PC-9 (cell line): ENCODE data around the gene NYAP1. TPM values are rescaled to one million over a fixed set of nuclear protein-coding genes. Genes with fewer than 3 reads are reported as not detected.
"Not testable (repeated sequence)": the region's sequence is repeated elsewhere in the genome, so short reads cannot be mapped to it uniquely, and the experiment has no call there.

Experiments
- BruUV-seq: library from RNA; stranded (reverse); fragments of 400-500 nt; replicated peaks from 2 replicates; lab custom pipeline; 2021; lab: Mats Ljungman, UMichigan
- CTCF ChIA-PET: fragments of 300-600 bp; sonication (Branson Sonifier 250); formaldehyde crosslinking; loops from one replicate; lab custom pipeline; 2022; ENCODE audit warnings: antibody characterized with exemption; lab: Charles Lee
- POLR2A ChIA-PET: fragments of 300-600 bp; sonication (Branson Sonifier 250); formaldehyde crosslinking; loops from one replicate; lab custom pipeline; 2022; ENCODE audit warnings: antibody characterized with exemption; ENCODE audit not compliant: unreplicated experiment; lab: Charles Lee
- DNase-seq, 2 experiments: peaks; one replicate each; pipeline versions ENCODE4 v3.0.0 to v3.0.0-alpha.2; 2015 to 2022; ENCODE audit warnings: mixed read lengths in 1 of 2
- H2AFZ ChIP-seq: fragments of 200-600 bp; sonication (generic); 2 replicates; pipeline ENCODE4 v1.8.1; 2017; ENCODE audit warnings: antibody characterized with exemption
- H3F3A ChIP-seq: fragments of 200-600 bp; sonication (generic); 2 replicates; pipeline ENCODE4 v1.8.1; 2017; ENCODE audit warnings: antibody characterized with exemption, mild to moderate bottlenecking, low read depth; ENCODE audit not compliant: insufficient read depth
- H3K27ac ChIP-seq: fragments of 200-600 bp; sonication (generic); 2 replicates; pipeline ENCODE4 v1.6.1; 2016; ENCODE audit warnings: mixed run types
- H3K27me3 ChIP-seq: fragments of 200-600 bp; sonication (generic); 2 replicates; pipeline ENCODE4 v1.6.1; 2016; ENCODE audit warnings: low read depth, mixed run types; ENCODE audit not compliant: insufficient read depth
- H3K36me3 ChIP-seq: fragments of 200-600 bp; sonication (generic); 2 replicates; pipeline ENCODE4 v1.6.1; 2016; ENCODE audit warnings: low read depth, mixed run types
- H3K4me1 ChIP-seq: fragments of 200-600 bp; sonication (generic); replicated peaks from 2 replicates; pipeline ENCODE4 v1.6.1; 2016; ENCODE audit warnings: mixed run types; ENCODE audit not compliant: insufficient read depth
- H3K4me2 ChIP-seq: fragments of 200-600 bp; sonication (generic); 2 replicates; pipeline ENCODE4 v1.6.1; 2017; ENCODE audit warnings: mixed run types
- H3K4me3 ChIP-seq: fragments of 200-600 bp; sonication (generic); 2 replicates; pipeline ENCODE4 v1.6.1; 2016; ENCODE audit warnings: mixed run types
- H3K79me2 ChIP-seq: fragments of 200-600 bp; sonication (generic); 2 replicates; pipeline ENCODE4 v1.6.1; 2017; ENCODE audit warnings: low read depth, mixed run types
- H3K9me2 ChIP-seq: fragments of 200-600 bp; sonication (generic); 2 replicates; pipeline ENCODE4 v1.8.1; 2017; ENCODE audit warnings: mild to moderate bottlenecking; ENCODE audit not compliant: insufficient read depth
- H3K9me3 ChIP-seq: fragments of 200-600 bp; sonication (generic); 2 replicates; pipeline ENCODE4 v1.8.1; 2016; ENCODE audit warnings: low read depth; ENCODE audit not compliant: insufficient read depth
- H4K20me1 ChIP-seq: fragments of 200-600 bp; sonication (generic); 2 replicates; pipeline ENCODE4 v1.8.1; 2017; ENCODE audit not compliant: insufficient read depth
- EZH2 ChIP-seq: fragments of 200-600 bp; sonication (generic); IDR thresholded peaks from 2 replicates; pipeline ENCODE4 v1.8.0; 2017; ENCODE audit warnings: antibody characterized with exemption, low read depth
- intact Hi-C: fragments of 100-400 bp; cut with micrococcal nuclease; formaldehyde crosslinking; loops from one replicate; pipeline ENCODE4 v1.10.0; 2022; ENCODE audit not compliant: unreplicated experiment
- total RNA-seq: library from RNA; stranded (reverse); gene quantifications from 2 replicates; pipeline ENCODE4 v1.2.3, GENCODE V29; 2021
- TF ChIP-seq, protein P1 (sequence below): fragments of 200-600 bp; sonication (generic); conservative IDR thresholded peaks from 2 replicates; pipeline ENCODE4 v1.6.1; 2017; ENCODE audit warnings: mixed run types, antibody characterized with exemption, mild to moderate bottlenecking, moderate library complexity

NYAP1 gene
- total RNA-seq, 1 experiment from 2014 or later = 1.3 TPM

DNA sequence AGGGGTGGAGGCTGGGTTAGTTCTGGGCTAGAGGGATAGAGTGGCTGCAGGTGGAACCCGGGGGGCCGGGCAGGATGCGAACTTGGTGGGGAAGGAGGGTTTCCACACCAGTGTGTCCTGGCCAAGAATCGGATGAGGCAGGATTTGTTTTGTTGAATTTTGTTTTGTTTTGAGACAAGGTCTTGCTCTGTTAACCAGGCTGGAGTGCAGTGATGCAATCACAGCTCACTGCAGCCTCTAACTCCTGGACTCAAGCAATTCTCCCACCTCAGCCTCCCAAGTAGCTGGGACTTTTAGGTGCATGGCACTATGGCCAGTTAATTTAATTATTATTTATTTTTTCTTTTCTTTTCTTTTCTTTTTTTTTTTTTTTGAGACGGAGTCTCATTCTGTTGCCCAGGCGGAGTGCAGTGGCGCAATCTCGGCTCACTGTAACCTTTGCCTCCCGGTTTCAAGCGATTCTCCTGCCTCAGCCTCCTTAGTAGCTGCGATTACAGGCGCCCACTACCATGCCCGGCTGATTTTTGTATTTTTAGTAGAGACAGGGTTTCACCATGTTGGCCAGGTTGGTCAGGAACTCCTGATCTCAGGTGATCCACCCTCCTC is 34.4 kb upstream of the NYAP1 start:
- intact Hi-C loops = no loop called here
- Histone ChIP-seq H3K27me3 (no peaks in the 10 kb centered on the region), H3K9me3 (no peaks in the 10 kb centered on the region), H3K9me2 (no peaks in the 10 kb centered on the region), H4K20me1 (no peaks in the 10 kb centered on the region), H3K79me2 (no peaks in the 10 kb centered on the region), H2AFZ (no peak overlapping the region), H3F3A (peaks cover 6% of the 10 kb centered on the region; the same call in 1 of the 2 replicates), H3K36me3 (no peaks in the 10 kb centered on the region), H3K27ac (no peak overlapping the region), H3K4me1 (peaks cover 10% of the 10 kb centered on the region), H3K4me3 (no peak overlapping the region), H3K4me2 (no peak overlapping the region)
- TF ChIP-seq, protein P1, sequence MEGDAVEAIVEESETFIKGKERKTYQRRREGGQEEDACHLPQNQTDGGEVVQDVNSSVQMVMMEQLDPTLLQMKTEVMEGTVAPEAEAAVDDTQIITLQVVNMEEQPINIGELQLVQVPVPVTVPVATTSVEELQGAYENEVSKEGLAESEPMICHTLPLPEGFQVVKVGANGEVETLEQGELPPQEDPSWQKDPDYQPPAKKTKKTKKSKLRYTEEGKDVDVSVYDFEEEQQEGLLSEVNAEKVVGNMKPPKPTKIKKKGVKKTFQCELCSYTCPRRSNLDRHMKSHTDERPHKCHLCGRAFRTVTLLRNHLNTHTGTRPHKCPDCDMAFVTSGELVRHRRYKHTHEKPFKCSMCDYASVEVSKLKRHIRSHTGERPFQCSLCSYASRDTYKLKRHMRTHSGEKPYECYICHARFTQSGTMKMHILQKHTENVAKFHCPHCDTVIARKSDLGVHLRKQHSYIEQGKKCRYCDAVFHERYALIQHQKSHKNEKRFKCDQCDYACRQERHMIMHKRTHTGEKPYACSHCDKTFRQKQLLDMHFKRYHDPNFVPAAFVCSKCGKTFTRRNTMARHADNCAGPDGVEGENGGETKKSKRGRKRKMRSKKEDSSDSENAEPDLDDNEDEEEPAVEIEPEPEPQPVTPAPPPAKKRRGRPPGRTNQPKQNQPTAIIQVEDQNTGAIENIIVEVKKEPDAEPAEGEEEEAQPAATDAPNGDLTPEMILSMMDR = no peak
- no peak for TF ChIP-seq EZH2
- ChIA-PET CTCF (no interaction called here), POLR2A (no interaction called here)
- BruUV-seq = TSS peak; percentile 28
- DNase-seq = no peak

DNA sequence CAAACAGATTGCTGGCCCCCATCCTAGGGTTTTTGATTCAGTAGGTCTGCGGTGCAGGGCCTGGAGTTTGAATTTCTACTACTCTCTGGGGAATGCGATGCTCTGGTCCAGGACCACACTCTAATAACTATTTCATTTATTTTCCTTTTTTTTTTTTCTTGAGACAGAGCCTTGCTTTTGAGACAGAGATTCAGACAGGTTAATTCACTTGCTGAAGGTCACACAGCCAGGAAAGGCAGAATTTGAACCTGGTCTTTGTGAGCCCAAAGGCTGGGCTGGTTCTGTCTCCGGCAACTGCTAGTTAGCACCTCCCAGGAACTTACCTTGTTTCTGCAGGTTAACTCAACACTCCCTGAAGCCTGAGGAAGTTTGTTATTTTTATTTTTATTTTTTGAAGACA is 31.2 kb upstream of the NYAP1 start:
- no peak overlapping the region for H3K27ac ChIP-seq
- no TSS peak for BruUV-seq
- H3K36me3 ChIP-seq = no peaks in the 10 kb centered on the region
- H4K20me1 ChIP-seq = no peaks in the 10 kb centered on the region
- no peak overlapping the region for H2AFZ ChIP-seq
- H3K79me2 ChIP-seq = no peaks in the 10 kb centered on the region
- no peak for TF ChIP-seq EZH2
- TF ChIP-seq, protein P1 = no peak
- H3K27me3 ChIP-seq = no peaks in the 10 kb centered on the region
- peaks cover 6% of the 10 kb centered on the region; the same call in 1 of the 2 replicates for H3F3A ChIP-seq
- no peak for DNase-seq
- CTCF ChIA-PET = interaction anchor here (0.6 kb wide), 1 partner anchor 320 kb away, joined by 5 read pairs; no protein-coding TSS in a partner anchor
- no peak overlapping the region for H3K4me2 ChIP-seq
- H3K4me3 ChIP-seq = no peak overlapping the region
- intact Hi-C loops = no loop called here
- H3K9me2 ChIP-seq = no peaks in the 10 kb centered on the region
- POLR2A ChIA-PET = no interaction called here
- H3K4me1 ChIP-seq = no peaks in the 10 kb centered on the region
- no peaks in the 10 kb centered on the region for H3K9me3 ChIP-seq

DNA sequence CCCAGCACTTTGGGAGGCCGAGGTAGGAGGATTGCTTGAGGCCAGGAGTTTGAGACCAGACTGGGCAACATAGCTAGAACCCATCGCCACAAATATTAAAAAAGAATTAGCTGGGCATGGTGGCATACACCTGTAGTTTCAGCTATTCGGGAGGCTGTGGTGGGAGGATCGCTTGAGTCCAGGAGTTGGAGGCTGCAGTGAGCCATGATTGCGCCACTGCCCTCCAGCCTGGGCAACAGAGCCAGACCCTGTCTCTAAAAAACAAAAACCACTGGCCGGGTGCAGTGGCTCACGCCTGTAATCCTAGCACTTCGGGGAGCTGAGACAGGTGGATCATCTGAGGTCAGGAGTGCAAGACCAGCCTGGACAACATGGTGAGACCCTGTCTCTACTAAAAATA is 29.9 kb upstream of the NYAP1 start:
- H3K9me3 ChIP-seq, H2AFZ ChIP-seq, DNase-seq, H4K20me1 ChIP-seq, H3K4me2 ChIP-seq, H3K9me2 ChIP-seq, POLR2A ChIA-PET, CTCF ChIA-PET, H3K36me3 ChIP-seq, H3K4me1 ChIP-seq, H3K79me2 ChIP-seq, intact Hi-C loops, BruUV-seq, H3K4me3 ChIP-seq, H3K27me3 ChIP-seq, H3K27ac ChIP-seq: not testable (repeated sequence)
- H3F3A ChIP-seq = peaks cover 13% of the 10 kb centered on the region
